Bronchial epithelial cell (primary cell): Measurements from ENCODE around the gene RGS11. TPM values are rescaled to one million over a fixed set of nuclear protein-coding genes. Genes with fewer than 3 reads are reported as not detected.

Experiments
- DNase-seq: peaks from one replicate; pipeline ENCODE4 v3.0.0-alpha.2; 2010; ENCODE audit warnings: low read depth
- FAIRE-seq: peaks from 2 replicates; lab custom pipeline; 2011; peaks lifted over from hg19 to GRCh38; lab: Jason Lieb, UNC
- H3K27me3 ChIP-seq: 2 replicates; pipeline ENCODE4 v1.5.1; 2011; ENCODE audit warnings: low read length; ENCODE audit not compliant: control insufficient read depth, insufficient read depth
- H3K36me3 ChIP-seq: 2 replicates; pipeline ENCODE4 v1.5.1; 2011; ENCODE audit warnings: low read length; ENCODE audit not compliant: control insufficient read depth, insufficient read depth
- H3K4me3 ChIP-seq: 2 replicates; pipeline ENCODE4 v1.5.1; 2011; ENCODE audit warnings: mild to moderate bottlenecking, low read depth, low read length, control low read depth
- CTCF ChIP-seq: IDR thresholded peaks from 2 replicates; pipeline ENCODE4 v1.5.1; 2011; ENCODE audit warnings: mild to moderate bottlenecking, moderate library complexity, low read length, control low read depth, inconsistent platforms; ENCODE audit not compliant: insufficient read depth, severe bottlenecking
- total RNA-seq: library from RNA; depleted of rRNA; stranded (reverse); fragments of >200 nt; gene quantifications from 2 replicates; pipeline ENCODE4 v1.2.1, GENCODE V29; 2014

The RGS11 gene
- total RNA-seq, 1 donor from 2014 or later = not detected

- H3K36me3 ChIP-seq = peaks cover 6% of the 10 kb centered on the region
- H3K4me3 ChIP-seq = no peak overlapping the region
- TF ChIP-seq CTCF = no peak
- FAIRE-seq (no peak), DNase-seq (no peak)
- no peaks in the 10 kb centered on the region for H3K27me3 ChIP-seq
Measured at GRCh38 chr16:253833-254232, 21.9 kb downstream of the RGS11 start.

- no peak for FAIRE-seq
Measured at GRCh38 chr16:252366-253337, 23.1 kb downstream of the RGS11 start.

DNA sequence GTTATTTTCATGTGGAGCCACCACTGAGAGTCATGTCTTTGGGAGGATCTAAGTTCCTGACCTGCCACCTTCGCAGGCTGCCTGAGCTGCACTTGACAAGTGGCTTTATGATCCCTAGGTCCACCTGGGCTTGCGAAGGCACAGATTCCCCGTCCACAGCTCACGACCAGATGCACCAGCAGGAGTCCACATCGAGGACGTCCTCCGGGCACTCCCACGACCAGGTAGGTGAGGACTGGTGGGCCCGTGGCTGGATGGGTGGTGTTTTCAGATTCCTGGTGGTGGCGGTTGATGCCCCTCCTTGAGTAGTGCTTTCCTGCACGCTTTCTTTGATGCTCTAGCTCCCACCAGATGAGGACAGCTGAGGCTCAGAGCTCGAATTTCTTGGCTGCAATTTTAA, 26.3 kb downstream of the RGS11 start:
- H3K36me3 ChIP-seq = peaks cover 4% of the 10 kb centered on the region
- H3K27me3 ChIP-seq = no peaks in the 10 kb centered on the region
- DNase-seq (no peak), FAIRE-seq (no peak)
- no peak overlapping the region for H3K4me3 ChIP-seq
- TF ChIP-seq CTCF = no peak

More at GRCh38 chr16:252366-253337, 23.1 kb downstream of the RGS11 start:
- Histone ChIP-seq H3K36me3 (peaks cover 6% of the 10 kb centered on the region), H3K4me3 (no peak overlapping the region), H3K27me3 (no peaks in the 10 kb centered on the region)
- TF ChIP-seq CTCF = no peak
- no peak for DNase-seq

DNA sequence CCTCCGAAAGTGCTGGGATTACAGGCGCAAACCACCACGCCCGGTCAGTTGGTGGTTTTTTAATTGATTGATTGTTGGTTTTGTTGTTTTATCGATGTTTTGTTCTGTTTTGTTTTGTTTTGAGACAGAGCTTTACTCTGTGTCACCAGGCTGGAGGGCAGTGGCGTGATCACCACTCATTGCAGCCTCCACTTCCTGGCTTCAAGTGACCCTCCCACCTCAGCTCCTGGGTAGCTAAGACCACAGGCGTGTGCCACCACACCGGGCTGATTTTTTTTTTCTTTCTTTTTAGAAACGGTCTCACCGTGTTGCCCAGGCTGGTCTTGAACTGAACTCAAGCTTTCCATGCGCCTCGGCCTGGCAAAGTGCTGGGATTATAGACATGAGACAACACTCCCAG, 28.7 kb downstream of the RGS11 start:
- no peak for FAIRE-seq
- H3K36me3 ChIP-seq = peaks cover 2% of the 10 kb centered on the region
- no peak overlapping the region for H3K4me3 ChIP-seq
- no peak for DNase-seq
- no peak for TF ChIP-seq CTCF
- H3K27me3 ChIP-seq = no peaks in the 10 kb centered on the region

DNA sequence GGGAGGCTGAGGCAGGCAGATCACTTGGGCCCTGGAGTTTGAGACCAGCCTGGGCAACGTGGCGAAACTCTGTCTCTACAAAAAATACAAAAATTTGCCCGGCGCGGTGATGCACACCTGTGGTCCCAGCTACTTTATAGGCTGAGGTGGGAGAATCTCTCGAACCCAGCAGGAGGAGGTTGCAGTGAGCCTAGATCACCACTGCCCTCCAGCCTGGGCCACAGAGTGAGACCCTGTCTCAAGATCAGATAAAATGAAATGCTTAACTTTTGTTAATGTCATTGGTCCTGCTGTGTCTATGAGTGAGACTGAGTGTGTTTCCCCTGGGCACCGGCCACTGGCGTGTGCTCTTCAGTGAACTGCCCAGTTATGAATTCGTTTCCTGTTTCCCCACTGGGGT, 30.6 kb downstream of the RGS11 start:
- DNase-seq (no peak), FAIRE-seq (no peak)
- TF ChIP-seq CTCF = no peak
- Histone ChIP-seq H3K36me3 (peaks cover 2% of the 10 kb centered on the region), H3K27me3 (no peaks in the 10 kb centered on the region), H3K4me3 (no peak overlapping the region)
